GM23248 (cell line): ENCODE data around the gene DGAT2L6.

ENCODE experiments used
- EZH2 ChIP-seq: fragments of 200-600 bp; sonication (generic); IDR thresholded peaks from 2 replicates; pipeline ENCODE4 v1.6.1; 2018; ENCODE audit warnings: antibody characterized with exemption, mild to moderate bottlenecking; ENCODE audit not compliant: insufficient read depth, poor library complexity, severe bottlenecking
- EZH2phosphoT487 ChIP-seq: fragments of 200-600 bp; sonication (generic); IDR thresholded peaks from 2 replicates; pipeline ENCODE4 v1.6.1; 2018; ENCODE audit warnings: antibody characterized with exemption, moderate library complexity, mild to moderate bottlenecking, low read depth; ENCODE audit not compliant: insufficient read depth

DNA sequence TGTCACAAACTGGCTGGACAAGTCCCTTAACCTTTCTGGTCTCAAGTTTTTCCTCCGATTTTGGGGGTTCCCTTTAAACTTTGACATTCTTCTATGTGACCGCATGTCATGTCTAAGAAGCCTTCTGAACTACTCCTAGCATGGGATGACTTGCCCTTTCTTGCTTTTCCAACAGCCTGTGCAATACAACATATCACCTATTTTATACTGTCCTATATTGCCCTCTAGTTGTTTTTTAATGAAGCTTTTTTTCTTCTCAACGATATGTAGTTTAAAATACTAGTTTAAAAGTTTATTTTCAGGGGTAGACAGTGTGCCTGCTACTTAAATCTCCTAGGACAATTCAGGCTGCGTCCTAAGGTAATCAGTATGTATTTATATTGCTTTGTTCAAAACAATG, 45.1 kb upstream of the DGAT2L6 start:
- TF ChIP-seq EZH2: no peak
- no peak for TF ChIP-seq EZH2phosphoT487
